Urothelium cell line (cell line): ENCODE data around the gene ARG2.

Experiments
- DNase-seq: peaks from one replicate; pipeline ENCODE4 v3.0.0; 2011; ENCODE audit warnings: low spot score, mixed read lengths
- FAIRE-seq: peaks from 2 replicates; lab custom pipeline; 2011; peaks lifted over from hg19 to GRCh38; lab: Jason Lieb, UNC

Gene ARG2

GRCh38 chr14:67675219-67675582 is 55.5 kb downstream of the ARG2 start:
- FAIRE-seq (no peak), DNase-seq (no peak)

DNA sequence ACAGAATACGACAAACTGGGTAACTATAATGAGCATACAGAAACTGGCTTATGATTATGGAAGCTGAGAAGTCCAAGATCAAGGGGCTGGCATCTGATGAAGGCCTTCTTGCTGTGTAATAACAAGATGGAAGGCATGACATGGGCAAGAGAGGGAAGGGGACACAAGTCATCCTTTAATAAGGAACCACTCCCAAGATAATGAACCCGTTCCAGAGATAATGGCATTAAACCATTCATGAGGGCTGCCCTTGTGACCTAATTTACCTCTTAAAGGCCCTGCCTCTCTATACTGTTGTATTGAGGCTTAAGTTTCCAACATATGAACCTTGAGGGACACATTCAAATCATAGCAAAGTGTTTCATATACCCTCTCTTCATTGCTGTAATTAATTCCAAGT is 59.3 kb downstream of the ARG2 start:
- DNase-seq, result no peak
- FAIRE-seq, result no peak

GRCh38 chr14:67680121-67680602 is 60.4 kb downstream of the ARG2 start:
- DNase-seq (no peak), FAIRE-seq (peak; percentile 27)

- DNase-seq (no peak), FAIRE-seq (no peak)
Measured at GRCh38 chr14:67680941-67681340, 61.2 kb downstream of the ARG2 start.

- no peak for FAIRE-seq
- DNase-seq, result no peak
Measured at GRCh38 chr14:67683842-67684241, 64.1 kb downstream of the ARG2 start.

DNA sequence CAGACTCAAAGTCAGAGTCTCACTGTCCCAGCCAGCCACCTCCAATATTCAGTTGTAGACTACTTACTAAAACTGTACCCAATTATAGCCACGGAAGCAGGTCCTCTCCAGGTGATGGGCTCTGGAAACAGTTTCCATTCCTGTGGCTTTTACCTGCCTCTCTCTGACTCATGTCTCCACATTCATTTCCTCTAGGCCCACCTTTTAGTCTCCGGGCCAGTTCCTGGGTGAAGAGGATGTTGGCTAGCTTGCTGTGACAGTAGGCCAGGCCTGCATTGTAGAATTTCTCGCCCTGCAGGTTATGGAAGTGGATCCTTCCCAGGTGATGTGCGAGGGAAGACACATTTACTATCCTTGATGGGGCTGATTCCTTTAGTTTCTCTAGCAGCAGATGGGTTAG is 70.3 kb downstream of the ARG2 start:
- peak; percentile 63 for FAIRE-seq

GRCh38 chr14:67694791-67695393 is 75.2 kb downstream of the ARG2 start:
- FAIRE-seq (peak; percentile 98), DNase-seq (peak; percentile 97)

More for the DNA sequence above, 70.3 kb downstream of the ARG2 start:
- DNase-seq, result no peak

DNA sequence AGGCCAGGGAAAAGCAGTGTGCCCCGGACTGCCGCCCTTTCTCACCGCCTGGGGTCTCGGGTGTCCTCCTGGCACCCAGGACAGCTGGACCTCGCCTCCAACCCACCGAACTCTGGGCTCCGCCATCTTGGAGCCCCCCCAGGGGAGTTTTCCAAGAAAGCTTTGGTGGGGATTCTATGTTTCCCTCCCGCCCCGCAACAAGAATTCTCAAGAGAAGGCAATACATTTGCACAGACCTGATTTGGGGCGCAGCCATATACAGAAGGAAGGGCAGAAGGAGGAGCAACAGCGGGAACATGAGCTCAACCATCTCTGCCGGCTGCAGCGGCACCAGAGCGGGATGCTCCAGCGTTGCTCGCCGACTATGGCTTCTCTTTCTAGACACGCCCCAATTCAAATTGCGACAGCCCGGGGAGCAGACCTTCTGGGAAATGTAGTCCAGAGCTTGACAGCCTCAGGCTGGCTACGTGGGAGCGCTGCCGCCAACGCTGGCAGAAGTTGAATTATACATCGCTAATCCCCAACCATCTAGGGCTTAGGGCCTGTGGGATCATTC is 75.8 kb downstream of the ARG2 start, which contains the start of gene RDH11:
TSS of gene RDH11 (minus strand) at position 371 of the 556 bp plus-strand sequence. CDS start at position 310, 61 bp downstream.
- peak; percentile 42 for FAIRE-seq
- DNase-seq, result peak; percentile 98

DNA sequence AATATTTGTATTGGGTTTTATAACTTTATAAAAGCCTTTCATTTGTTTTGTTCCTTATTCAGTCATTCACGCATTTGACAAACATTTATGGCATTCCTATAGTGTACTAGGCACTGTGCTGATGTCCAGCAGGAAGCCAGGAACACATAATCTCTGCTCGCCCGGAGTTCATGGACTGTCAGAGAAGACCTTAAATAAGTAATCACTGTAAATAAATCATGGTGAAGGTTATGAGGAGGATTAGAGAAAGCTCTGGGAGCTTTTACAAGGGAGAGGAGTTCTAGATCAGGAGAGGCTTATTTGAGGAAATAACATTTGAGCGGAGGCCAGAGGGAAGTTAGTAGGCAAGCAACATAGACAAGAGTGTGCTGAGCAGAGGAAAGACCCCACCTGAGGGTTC is 77.3 kb downstream of the ARG2 start:
- DNase-seq (no peak), FAIRE-seq (no peak)

DNA sequence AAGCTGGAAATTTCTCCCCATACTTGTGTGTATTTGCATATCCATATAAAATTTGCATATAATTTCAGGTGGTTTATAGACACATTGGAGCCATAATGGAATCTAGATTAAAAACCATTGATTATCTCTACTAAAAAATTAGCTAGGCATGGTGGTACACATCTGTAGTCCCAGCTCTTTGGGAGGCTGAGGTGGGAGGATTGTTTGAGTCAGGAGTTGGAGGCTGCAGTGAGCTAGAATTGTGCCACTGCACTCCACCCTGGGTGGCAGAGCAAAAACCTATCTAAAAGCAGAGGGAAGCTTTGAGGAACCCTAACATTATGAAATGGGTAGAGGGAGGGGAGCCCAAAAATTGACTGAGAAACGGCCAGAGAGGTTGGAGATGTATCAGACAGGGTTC is 78.5 kb downstream of the ARG2 start:
- FAIRE-seq, result no peak
- DNase-seq, result no peak
